ENCODE results near the gene SPTBN5. TPM values are rescaled to one million over a fixed set of nuclear protein-coding genes. Genes with fewer than 3 reads are reported as not detected.

SPTBN5 gene
- total RNA-seq, 1 donor: 0.18 TPM

DNA sequence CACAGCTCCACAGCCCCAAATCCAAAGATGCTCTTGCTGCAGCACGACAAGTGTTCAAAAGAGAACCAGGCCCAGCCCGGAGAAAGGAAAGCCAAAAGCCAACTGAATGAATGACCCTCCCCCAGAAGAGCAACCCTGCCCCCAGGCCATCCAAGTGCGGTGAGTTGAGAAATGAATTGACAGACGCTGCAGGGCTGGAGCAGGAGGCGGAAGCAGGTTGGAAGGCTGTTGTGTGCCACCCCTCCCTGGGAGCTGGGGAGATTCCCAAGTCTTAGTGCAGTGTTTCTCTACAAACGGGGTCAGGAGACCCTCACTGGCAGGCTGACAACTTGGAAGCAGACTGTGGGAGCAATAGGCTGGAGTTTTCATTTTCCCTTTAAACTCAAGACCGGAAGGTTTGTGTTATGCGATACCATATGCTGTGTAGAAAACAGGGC lies 3.5 kb upstream of the SPTBN5 start:
- no peak for DNase-seq (ENCODE audit: low read depth)
- H3K4me3 ChIP-seq (ENCODE audit: low read depth, low read length): no peak overlapping the region
- TF ChIP-seq, protein P1, sequence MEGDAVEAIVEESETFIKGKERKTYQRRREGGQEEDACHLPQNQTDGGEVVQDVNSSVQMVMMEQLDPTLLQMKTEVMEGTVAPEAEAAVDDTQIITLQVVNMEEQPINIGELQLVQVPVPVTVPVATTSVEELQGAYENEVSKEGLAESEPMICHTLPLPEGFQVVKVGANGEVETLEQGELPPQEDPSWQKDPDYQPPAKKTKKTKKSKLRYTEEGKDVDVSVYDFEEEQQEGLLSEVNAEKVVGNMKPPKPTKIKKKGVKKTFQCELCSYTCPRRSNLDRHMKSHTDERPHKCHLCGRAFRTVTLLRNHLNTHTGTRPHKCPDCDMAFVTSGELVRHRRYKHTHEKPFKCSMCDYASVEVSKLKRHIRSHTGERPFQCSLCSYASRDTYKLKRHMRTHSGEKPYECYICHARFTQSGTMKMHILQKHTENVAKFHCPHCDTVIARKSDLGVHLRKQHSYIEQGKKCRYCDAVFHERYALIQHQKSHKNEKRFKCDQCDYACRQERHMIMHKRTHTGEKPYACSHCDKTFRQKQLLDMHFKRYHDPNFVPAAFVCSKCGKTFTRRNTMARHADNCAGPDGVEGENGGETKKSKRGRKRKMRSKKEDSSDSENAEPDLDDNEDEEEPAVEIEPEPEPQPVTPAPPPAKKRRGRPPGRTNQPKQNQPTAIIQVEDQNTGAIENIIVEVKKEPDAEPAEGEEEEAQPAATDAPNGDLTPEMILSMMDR (IDR thresholded peaks at IDR 0.05; ENCODE audit: insufficient read depth, low read length): no peak

DNA sequence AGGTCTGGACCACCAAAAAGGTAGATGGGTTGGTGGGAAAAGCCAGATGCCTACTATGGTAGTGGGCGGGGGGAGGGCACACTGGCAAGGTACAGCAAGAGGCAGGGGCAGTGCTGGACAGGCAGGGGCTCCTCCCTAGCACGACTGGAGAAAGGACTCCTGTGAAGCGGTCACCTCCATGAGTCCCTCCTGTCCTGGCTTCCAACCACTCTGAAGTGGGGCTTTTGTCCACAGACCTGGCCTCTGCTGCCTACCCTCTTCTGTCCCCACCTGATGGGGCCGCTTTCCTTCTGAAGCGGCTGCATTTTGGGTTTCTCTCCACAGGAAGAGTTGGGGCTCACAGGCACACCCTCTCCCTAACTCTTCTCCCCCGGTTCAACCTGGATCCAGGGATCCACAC lies 2.7 kb upstream of the SPTBN5 start:
- DNase-seq (ENCODE audit: low read depth): no peak
- H3K4me3 ChIP-seq (ENCODE audit: low read depth, low read length): no peak overlapping the region
- TF ChIP-seq, protein P1 (IDR thresholded peaks at IDR 0.05; ENCODE audit: insufficient read depth, low read length): no peak

DNA sequence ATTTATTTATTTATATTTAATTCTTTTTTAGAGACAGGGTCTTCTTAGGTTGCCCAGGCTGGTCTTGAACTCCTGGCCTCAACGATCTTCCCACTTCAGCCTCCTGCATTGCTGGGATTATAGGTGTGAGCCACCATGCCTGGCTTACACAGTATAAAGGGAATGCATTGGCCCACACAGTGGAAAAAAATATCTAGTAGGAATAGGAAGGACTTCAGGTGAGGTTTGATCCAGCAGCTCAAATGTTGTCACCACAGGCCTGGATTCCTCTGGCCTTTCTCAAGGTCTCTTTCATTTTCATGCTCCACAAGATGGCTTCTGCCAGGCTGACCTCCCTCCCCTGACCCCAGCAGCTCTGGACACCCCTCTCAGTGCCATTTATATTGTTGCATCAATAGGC lies 2.1 kb upstream of the SPTBN5 start:
- no peak for DNase-seq (ENCODE audit: low read depth)
- no peak overlapping the region for H3K4me3 ChIP-seq (ENCODE audit: low read depth, low read length)
- TF ChIP-seq, protein P1 (IDR thresholded peaks at IDR 0.05; ENCODE audit: insufficient read depth, low read length): no peak

DNA sequence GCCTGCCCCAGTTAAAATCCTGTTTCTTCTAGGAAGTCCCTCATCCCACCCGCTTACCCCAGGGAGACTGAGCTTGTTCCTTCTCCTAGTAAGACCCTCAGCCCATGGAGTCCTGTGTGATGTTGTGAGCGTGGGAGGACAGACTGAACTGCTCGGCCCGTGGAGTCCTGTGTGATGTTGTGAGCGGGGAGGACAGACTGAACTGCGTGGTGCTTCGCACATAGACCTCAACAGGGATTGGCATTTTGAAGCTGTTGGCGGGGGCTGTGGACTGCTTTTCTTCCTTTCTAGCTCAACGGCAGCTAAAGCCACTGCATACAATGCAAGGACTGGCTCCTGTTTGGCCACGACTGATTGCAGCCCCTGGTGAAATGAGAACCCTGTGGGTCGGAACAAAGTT lies 1.6 kb upstream of the SPTBN5 start:
- no peak for DNase-seq (ENCODE audit: low read depth)
- H3K4me3 ChIP-seq (ENCODE audit: low read depth, low read length): no peak overlapping the region
- TF ChIP-seq, protein P1 (IDR thresholded peaks at IDR 0.05; ENCODE audit: insufficient read depth, low read length): no peak

DNA sequence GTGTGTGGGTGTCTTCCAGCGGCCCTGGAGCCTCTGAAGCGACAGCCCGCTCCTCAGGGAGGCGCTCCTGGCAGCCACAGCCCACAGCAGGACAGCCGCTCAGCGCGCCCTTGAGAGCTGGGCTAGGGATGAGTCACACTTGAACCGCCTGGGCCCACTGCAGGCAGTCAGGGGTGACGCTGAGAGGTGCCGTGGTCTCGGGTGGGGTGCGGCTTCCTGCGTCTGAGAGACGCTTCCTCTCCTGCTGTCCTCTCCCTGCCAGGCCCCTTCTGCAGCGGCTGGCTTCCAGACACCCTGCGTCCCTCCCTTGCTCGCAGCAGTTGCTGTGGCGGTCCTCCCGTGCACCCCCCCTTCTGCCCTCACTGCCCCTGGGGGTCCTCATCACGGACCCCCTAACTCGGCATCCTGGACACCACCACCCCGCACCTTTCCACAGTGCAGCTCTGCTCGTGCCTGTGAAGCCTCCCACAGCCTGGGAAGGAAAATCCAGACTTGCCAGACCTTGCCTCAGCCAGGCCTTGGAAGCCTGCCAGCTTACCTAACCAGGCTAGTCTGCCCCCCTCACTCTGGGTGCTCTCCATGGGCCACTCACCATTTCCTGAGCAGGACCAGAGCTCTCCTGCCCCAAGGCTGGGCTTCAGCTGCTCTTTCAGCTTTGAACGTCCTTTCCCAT lies 1.1 kb upstream of the SPTBN5 start:
- no peak overlapping the region for H3K4me3 ChIP-seq (ENCODE audit: low read depth, low read length)
- TF ChIP-seq, protein P1 (IDR thresholded peaks at IDR 0.05; ENCODE audit: insufficient read depth, low read length): peak; percentile 17
- peak; percentile 72 for DNase-seq (ENCODE audit: low read depth)

DNA sequence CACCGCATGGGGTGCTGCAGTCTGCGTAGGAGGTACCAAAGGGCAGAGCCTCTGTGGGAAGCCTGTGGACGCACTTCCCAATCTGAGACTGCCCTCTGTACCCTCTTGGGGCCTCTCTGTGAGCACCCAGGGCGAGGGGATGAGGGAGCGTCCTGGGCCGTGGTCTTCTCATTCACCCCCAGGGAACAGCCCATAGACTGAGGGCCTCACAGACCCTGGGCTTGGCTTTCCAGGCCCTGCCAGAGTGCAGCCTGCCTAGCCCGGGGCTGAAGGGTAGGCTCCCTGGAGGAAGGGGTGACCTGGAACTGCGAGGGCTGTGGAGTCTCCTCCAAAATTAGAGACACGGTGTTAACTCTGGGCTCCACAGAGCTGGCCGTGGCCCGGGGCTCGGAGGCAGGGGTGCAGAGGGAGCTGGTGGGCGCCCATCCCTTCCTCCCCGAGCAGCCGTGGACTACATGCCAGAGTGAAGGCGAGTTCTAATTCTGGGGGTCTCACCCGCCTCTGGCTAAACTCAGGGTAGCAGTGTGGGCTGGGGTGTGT lies 468 bp upstream of the SPTBN5 start:
- DNase-seq (ENCODE audit: low read depth): no peak
- no peak overlapping the region for H3K4me3 ChIP-seq (ENCODE audit: low read depth, low read length)
- TF ChIP-seq, protein P1 (IDR thresholded peaks at IDR 0.05; ENCODE audit: insufficient read depth, low read length): no peak
